KMS-11 (cell line): Measurements from ENCODE around the gene KCNJ6.

ENCODE experiments used
- H2AFZ ChIP-seq: fragments of 200-600 bp; sonication (generic); 2 replicates; pipeline ENCODE4 v1.6.1; 2016; ENCODE audit warnings: antibody characterized with exemption, mixed run types, low read depth
- H3K27ac ChIP-seq: fragments of 200-600 bp; sonication (generic); 2 replicates; pipeline ENCODE4 v1.6.1; 2016; ENCODE audit warnings: mild to moderate bottlenecking, mixed run types
- H3K27me3 ChIP-seq: fragments of 200-600 bp; sonication (generic); 2 replicates; pipeline ENCODE4 v1.6.1; 2017; ENCODE audit warnings: mild to moderate bottlenecking, low read depth, mixed run types, moderate library complexity; ENCODE audit not compliant: insufficient read depth
- H3K36me3 ChIP-seq: fragments of 200-600 bp; sonication (generic); 2 replicates; pipeline ENCODE4 v1.6.1; 2017; ENCODE audit warnings: mild to moderate bottlenecking, mixed run types; ENCODE audit not compliant: insufficient read depth
- H3K4me1 ChIP-seq: fragments of 200-600 bp; sonication (generic); 2 replicates; pipeline ENCODE4 v1.6.1; 2016; ENCODE audit warnings: mild to moderate bottlenecking, low read depth, mixed run types; ENCODE audit not compliant: poor library complexity, severe bottlenecking
- H3K4me2 ChIP-seq: fragments of 200-600 bp; sonication (generic); 2 replicates; pipeline ENCODE4 v1.7.0; 2016; ENCODE audit warnings: mild to moderate bottlenecking, mixed run types
- H3K4me3 ChIP-seq: fragments of 200-600 bp; sonication (generic); IDR thresholded peaks from 2 replicates; pipeline ENCODE4 v1.6.1; 2017; ENCODE audit warnings: low read depth, low read length, mixed read lengths; ENCODE audit not compliant: insufficient read depth
- H3K79me2 ChIP-seq: fragments of 200-600 bp; sonication (generic); 2 replicates; pipeline ENCODE4 v1.6.1; 2016; ENCODE audit warnings: low read depth, mixed run types; ENCODE audit not compliant: insufficient read depth
- H3K9ac ChIP-seq: fragments of 200-600 bp; sonication (generic); 2 replicates; pipeline ENCODE4 v1.6.1; 2016; ENCODE audit warnings: mild to moderate bottlenecking, mixed run types
- H4K20me1 ChIP-seq: fragments of 200-600 bp; sonication (generic); 2 replicates; pipeline ENCODE4 v1.6.1; 2016; ENCODE audit warnings: mild to moderate bottlenecking, mixed run types; ENCODE audit not compliant: insufficient read depth
- CTCF ChIP-seq: fragments of 200-600 bp; sonication (generic); conservative IDR thresholded peaks from 2 replicates; pipeline ENCODE4 v1.6.1; 2017; ENCODE audit warnings: low read depth, mild to moderate bottlenecking, antibody characterized with exemption, low read length, moderate library complexity, mixed read lengths

Gene KCNJ6

GRCh38 chr21:37886120-37886519 is 30.1 kb downstream of the KCNJ6 start:
- Histone ChIP-seq H3K4me3 (no peak overlapping the region), H2AFZ (no peak overlapping the region), H4K20me1 (no peaks in the 10 kb centered on the region), H3K27ac (no peak overlapping the region), H3K36me3 (no peaks in the 10 kb centered on the region), H3K27me3 (no peaks in the 10 kb centered on the region), H3K4me1 (no peaks in the 10 kb centered on the region), H3K79me2 (no peaks in the 10 kb centered on the region), H3K9ac (no peak overlapping the region), H3K4me2 (no peak overlapping the region)
- no peak for TF ChIP-seq CTCF

GRCh38 chr21:37878946-37879660 is 37.2 kb downstream of the KCNJ6 start:
- Histone ChIP-seq H3K79me2 (no peaks in the 10 kb centered on the region), H2AFZ (no peak overlapping the region), H3K36me3 (no peaks in the 10 kb centered on the region), H3K4me1 (no peaks in the 10 kb centered on the region), H4K20me1 (no peaks in the 10 kb centered on the region), H3K4me3 (no peak overlapping the region), H3K27ac (no peak overlapping the region), H3K4me2 (no peak overlapping the region), H3K9ac (no peak overlapping the region), H3K27me3 (no peaks in the 10 kb centered on the region)
- TF ChIP-seq CTCF = no peak

GRCh38 chr21:37877888-37878684 is 38.2 kb downstream of the KCNJ6 start:
- no peak overlapping the region for H3K4me3 ChIP-seq
- H3K4me1 ChIP-seq = no peaks in the 10 kb centered on the region
- H3K27ac ChIP-seq = no peak overlapping the region
- TF ChIP-seq CTCF = no peak
- no peak overlapping the region for H3K4me2 ChIP-seq
- H3K9ac ChIP-seq = no peak overlapping the region
- H3K27me3 ChIP-seq = no peaks in the 10 kb centered on the region
- no peaks in the 10 kb centered on the region for H4K20me1 ChIP-seq
- H2AFZ ChIP-seq = no peak overlapping the region
- H3K79me2 ChIP-seq = no peaks in the 10 kb centered on the region
- H3K36me3 ChIP-seq = no peaks in the 10 kb centered on the region

GRCh38 chr21:37877171-37877570 is 39.1 kb downstream of the KCNJ6 start:
- TF ChIP-seq CTCF = no peak
- no peak overlapping the region for H3K4me2 ChIP-seq

More at GRCh38 chr21:37877171-37877570, 39.1 kb downstream of the KCNJ6 start:
- no peak overlapping the region for H2AFZ ChIP-seq
- no peaks in the 10 kb centered on the region for H3K36me3 ChIP-seq
- H3K4me1 ChIP-seq = no peaks in the 10 kb centered on the region
- no peaks in the 10 kb centered on the region for H4K20me1 ChIP-seq
- H3K9ac ChIP-seq = no peak overlapping the region
- no peak overlapping the region for H3K4me3 ChIP-seq
- H3K79me2 ChIP-seq = no peaks in the 10 kb centered on the region
- no peak overlapping the region for H3K27ac ChIP-seq
- no peaks in the 10 kb centered on the region for H3K27me3 ChIP-seq
